HL-60/S4 (cell line): Measurements from ENCODE around the gene C9orf78.

Experiments
- in situ Hi-C: fragments of 300-500 bp; cut with MboI; formaldehyde crosslinking; loops from 2 replicates; pipeline ENCODE4 v1.14.3; 2022; ENCODE audit warnings: low sequenced_read_pairs

Gene C9orf78

DNA sequence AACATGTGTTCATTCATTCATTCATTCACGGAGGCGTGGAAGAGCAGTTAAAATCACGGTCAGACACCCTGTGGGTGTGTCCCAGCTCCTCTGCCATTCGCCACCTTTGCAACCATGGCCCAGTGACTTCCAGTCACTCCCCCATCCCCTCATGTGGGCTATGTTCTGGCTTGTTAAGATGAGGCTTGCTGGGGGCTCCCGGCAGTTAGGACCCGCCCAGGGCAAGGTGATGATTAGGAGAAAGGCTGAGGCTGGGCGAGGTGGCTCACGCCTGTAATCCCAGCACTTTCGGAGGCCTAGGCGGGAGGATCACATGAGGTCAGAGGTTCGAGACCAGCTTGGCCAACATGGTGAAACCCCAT lies 57.3 kb downstream of the C9orf78 start:
- in situ Hi-C loops = no loop called here
